PC-3 (cell line): ENCODE measurements around the gene OMP.

Experiments used
- EZH2 ChIP-seq: fragments of 300-600 bp; sonication (generic); IDR thresholded peaks from one replicate; pipeline ENCODE4 v1.6.1; 2017; ENCODE audit warnings: antibody characterized with exemption, mild to moderate bottlenecking, low read length; ENCODE audit not compliant: unreplicated experiment
- EZH2phosphoT487 ChIP-seq: fragments of 300-600 bp; sonication (generic); IDR thresholded peaks from 2 replicates; pipeline ENCODE4 v1.6.1; 2018; ENCODE audit warnings: mild to moderate bottlenecking, antibody characterized with exemption, low read length, borderline replicate concordance
- TF ChIP-seq, protein P1 (sequence below): fragments of 300-600 bp; sonication (generic); conservative IDR thresholded peaks from 2 replicates; pipeline ENCODE4 v1.5.1; 2017; ENCODE audit warnings: antibody characterized with exemption, low read depth, mild to moderate bottlenecking, low read length

- TF ChIP-seq, protein P1, sequence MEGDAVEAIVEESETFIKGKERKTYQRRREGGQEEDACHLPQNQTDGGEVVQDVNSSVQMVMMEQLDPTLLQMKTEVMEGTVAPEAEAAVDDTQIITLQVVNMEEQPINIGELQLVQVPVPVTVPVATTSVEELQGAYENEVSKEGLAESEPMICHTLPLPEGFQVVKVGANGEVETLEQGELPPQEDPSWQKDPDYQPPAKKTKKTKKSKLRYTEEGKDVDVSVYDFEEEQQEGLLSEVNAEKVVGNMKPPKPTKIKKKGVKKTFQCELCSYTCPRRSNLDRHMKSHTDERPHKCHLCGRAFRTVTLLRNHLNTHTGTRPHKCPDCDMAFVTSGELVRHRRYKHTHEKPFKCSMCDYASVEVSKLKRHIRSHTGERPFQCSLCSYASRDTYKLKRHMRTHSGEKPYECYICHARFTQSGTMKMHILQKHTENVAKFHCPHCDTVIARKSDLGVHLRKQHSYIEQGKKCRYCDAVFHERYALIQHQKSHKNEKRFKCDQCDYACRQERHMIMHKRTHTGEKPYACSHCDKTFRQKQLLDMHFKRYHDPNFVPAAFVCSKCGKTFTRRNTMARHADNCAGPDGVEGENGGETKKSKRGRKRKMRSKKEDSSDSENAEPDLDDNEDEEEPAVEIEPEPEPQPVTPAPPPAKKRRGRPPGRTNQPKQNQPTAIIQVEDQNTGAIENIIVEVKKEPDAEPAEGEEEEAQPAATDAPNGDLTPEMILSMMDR = no peak
- TF ChIP-seq EZH2 (no peak), EZH2phosphoT487 (no peak)
These were observed 16.9 kb downstream of the OMP start for GRCh38 chr11:77119531-77119936.
